Smooth muscle cell (in vitro differentiated cells): ENCODE results near the gene LMNTD1. TPM values are rescaled to one million over a fixed set of nuclear protein-coding genes. Genes with fewer than 3 reads are reported as not detected.

ENCODE experiments used
- DNase-seq: peaks from one replicate; lab custom pipeline; 2025; ENCODE audit not compliant: unreplicated experiment; lab: John Stamatoyannopoulos, UW
- H2AFZ ChIP-seq: fragments of 200-600 bp; sonication (generic); 2 replicates; pipeline ENCODE4 v1.6.0; 2016; ENCODE audit warnings: antibody characterized with exemption, low read depth, mild to moderate bottlenecking
- H3F3A ChIP-seq: fragments of 200-600 bp; sonication (generic); 2 replicates; pipeline ENCODE4 v1.6.0; 2017; ENCODE audit warnings: antibody characterized with exemption, low read depth
- H3K27ac ChIP-seq: fragments of 200-600 bp; sonication (generic); 2 replicates; pipeline ENCODE4 v1.5.1; 2016; ENCODE audit warnings: low read depth, mild to moderate bottlenecking
- H3K27me3 ChIP-seq: fragments of 200-600 bp; sonication (generic); 2 replicates; pipeline ENCODE4 v1.6.1; 2016; ENCODE audit warnings: low read depth, mild to moderate bottlenecking
- H3K36me3 ChIP-seq: fragments of 200-600 bp; sonication (generic); 2 replicates; pipeline ENCODE4 v1.5.1; 2016; ENCODE audit warnings: low read depth
- H3K4me1 ChIP-seq: fragments of 200-600 bp; sonication (generic); 2 replicates; pipeline ENCODE4 v1.5.1; 2016; ENCODE audit warnings: low read depth
- H3K4me2 ChIP-seq: fragments of 200-600 bp; sonication (generic); 2 replicates; pipeline ENCODE4 v1.6.0; 2016; ENCODE audit warnings: mild to moderate bottlenecking
- H3K4me3 ChIP-seq: fragments of 200-600 bp; sonication (generic); 2 replicates; pipeline ENCODE4 v1.5.1; 2016; ENCODE audit warnings: mild to moderate bottlenecking
- H3K79me2 ChIP-seq: fragments of 200-600 bp; sonication (generic); 2 replicates; pipeline ENCODE4 v1.6.0; 2016; ENCODE audit warnings: low read depth, mild to moderate bottlenecking
- H3K9ac ChIP-seq: fragments of 200-600 bp; sonication (generic); 2 replicates; pipeline ENCODE4 v1.6.0; 2016; ENCODE audit warnings: low read depth
- H3K9me3 ChIP-seq: fragments of 200-600 bp; sonication (generic); replicated peaks from 2 replicates; pipeline ENCODE4 v1.5.1; 2016; ENCODE audit warnings: low read depth
- H4K20me1 ChIP-seq: fragments of 200-600 bp; sonication (generic); 2 replicates; pipeline ENCODE4 v1.6.0; 2016; ENCODE audit warnings: low read depth
- WGBS: methylation state at CpG from one replicate; pipeline ENCODE4 v1.1.7; 2016; ENCODE audit warnings: low lambda C conversion rate; 5-methylcytosine and 5-hydroxymethylcytosine counted together
- polyA plus RNA-seq: library from polyadenylated mRNA; unstranded; fragments of >200 nt; fragmentation: Nextera tagmentation; extraction: Ambion mirVana; gene quantifications from 2 replicates; pipeline ENCODE4 v1.2.1, GENCODE V29; 2016
- total RNA-seq: library from RNA; depleted of rRNA; stranded (reverse); fragments of >200 nt; gene quantifications from 2 replicates; pipeline ENCODE4 v1.2.3, GENCODE V29; 2014
- TF ChIP-seq, protein P1 (sequence below): fragments of 200-600 bp; sonication (generic); IDR thresholded peaks from 2 replicates; pipeline ENCODE4 v1.5.1; 2017; ENCODE audit warnings: borderline replicate concordance, mild to moderate bottlenecking, antibody characterized with exemption; ENCODE audit not compliant: insufficient read depth, poor library complexity, severe bottlenecking

Gene LMNTD1
- total and polyA plus RNA-seq, 2 experiments from 2014 or later: not detected

DNA sequence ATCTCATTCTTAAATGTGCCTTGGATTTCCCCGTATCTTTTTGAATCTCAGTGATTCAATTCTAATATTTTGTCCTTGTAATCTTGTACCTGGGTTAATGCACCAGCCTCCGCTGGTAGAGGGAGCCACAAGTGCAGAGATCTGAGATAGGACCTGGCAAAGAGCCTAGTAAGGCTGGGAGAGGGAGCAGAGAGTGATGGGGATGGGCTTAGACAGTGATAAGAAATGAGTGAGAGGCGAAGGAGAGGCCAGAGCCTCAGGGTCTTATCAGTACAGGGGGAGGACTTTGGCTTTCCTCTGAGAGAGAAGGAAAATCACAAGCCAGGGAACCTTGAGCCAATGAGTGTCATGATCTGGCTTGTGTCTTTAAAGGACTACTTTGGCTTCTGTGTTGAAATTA, 30.5 kb upstream of the LMNTD1 start:
- H3K4me2 ChIP-seq: no peak overlapping the region
- no peak overlapping the region for H3K27ac ChIP-seq
- H3K9me3 ChIP-seq: no peaks in the 10 kb centered on the region
- no peaks in the 10 kb centered on the region for H3K27me3 ChIP-seq
- H3K9ac ChIP-seq: no peak overlapping the region
- H2AFZ ChIP-seq: no peak overlapping the region
- no peaks in the 10 kb centered on the region for H3K79me2 ChIP-seq
- TF ChIP-seq, protein P1, sequence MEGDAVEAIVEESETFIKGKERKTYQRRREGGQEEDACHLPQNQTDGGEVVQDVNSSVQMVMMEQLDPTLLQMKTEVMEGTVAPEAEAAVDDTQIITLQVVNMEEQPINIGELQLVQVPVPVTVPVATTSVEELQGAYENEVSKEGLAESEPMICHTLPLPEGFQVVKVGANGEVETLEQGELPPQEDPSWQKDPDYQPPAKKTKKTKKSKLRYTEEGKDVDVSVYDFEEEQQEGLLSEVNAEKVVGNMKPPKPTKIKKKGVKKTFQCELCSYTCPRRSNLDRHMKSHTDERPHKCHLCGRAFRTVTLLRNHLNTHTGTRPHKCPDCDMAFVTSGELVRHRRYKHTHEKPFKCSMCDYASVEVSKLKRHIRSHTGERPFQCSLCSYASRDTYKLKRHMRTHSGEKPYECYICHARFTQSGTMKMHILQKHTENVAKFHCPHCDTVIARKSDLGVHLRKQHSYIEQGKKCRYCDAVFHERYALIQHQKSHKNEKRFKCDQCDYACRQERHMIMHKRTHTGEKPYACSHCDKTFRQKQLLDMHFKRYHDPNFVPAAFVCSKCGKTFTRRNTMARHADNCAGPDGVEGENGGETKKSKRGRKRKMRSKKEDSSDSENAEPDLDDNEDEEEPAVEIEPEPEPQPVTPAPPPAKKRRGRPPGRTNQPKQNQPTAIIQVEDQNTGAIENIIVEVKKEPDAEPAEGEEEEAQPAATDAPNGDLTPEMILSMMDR: no peak
- H4K20me1 ChIP-seq: no peaks in the 10 kb centered on the region
- 49% methylated on average over 3 of the region's 3 CpGs for WGBS
- H3K4me1 ChIP-seq: no peaks in the 10 kb centered on the region
- H3K36me3 ChIP-seq: no peaks in the 10 kb centered on the region
- H3K4me3 ChIP-seq: no peak overlapping the region
- DNase-seq: no peak
- H3F3A ChIP-seq: no peaks in the 10 kb centered on the region

DNA sequence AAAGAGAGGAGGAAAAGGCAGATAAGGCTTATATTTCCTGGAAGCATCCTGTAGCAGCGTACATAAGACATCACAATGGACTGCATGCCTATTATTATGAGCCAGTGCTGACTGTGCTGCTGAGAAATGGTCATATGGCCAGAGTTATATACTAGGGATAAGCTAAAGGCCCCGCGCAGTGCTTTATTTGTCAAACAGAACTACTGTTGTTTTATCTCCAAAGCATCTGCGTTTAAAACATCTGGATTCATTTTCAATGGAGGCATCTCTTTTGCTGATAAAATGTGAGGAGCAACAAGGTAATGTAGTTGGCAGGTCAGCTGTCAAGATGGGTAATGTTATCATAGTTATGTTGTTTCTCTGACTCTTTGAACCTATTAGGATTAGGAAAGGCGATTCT, 28.0 kb upstream of the LMNTD1 start:
- Histone ChIP-seq H3K4me2 (no peak overlapping the region), H2AFZ (no peak overlapping the region), H3K4me3 (no peak overlapping the region), H3K9ac (no peak overlapping the region), H3K36me3 (no peaks in the 10 kb centered on the region), H3K27ac (no peak overlapping the region), H4K20me1 (no peaks in the 10 kb centered on the region), H3K79me2 (no peaks in the 10 kb centered on the region), H3K27me3 (no peaks in the 10 kb centered on the region), H3K9me3 (no peaks in the 10 kb centered on the region), H3K4me1 (no peaks in the 10 kb centered on the region), H3F3A (no peaks in the 10 kb centered on the region)
- DNase-seq: no peak
- 94% methylated on average over 5 of the region's 5 CpGs for WGBS
- TF ChIP-seq, protein P1: no peak

DNA sequence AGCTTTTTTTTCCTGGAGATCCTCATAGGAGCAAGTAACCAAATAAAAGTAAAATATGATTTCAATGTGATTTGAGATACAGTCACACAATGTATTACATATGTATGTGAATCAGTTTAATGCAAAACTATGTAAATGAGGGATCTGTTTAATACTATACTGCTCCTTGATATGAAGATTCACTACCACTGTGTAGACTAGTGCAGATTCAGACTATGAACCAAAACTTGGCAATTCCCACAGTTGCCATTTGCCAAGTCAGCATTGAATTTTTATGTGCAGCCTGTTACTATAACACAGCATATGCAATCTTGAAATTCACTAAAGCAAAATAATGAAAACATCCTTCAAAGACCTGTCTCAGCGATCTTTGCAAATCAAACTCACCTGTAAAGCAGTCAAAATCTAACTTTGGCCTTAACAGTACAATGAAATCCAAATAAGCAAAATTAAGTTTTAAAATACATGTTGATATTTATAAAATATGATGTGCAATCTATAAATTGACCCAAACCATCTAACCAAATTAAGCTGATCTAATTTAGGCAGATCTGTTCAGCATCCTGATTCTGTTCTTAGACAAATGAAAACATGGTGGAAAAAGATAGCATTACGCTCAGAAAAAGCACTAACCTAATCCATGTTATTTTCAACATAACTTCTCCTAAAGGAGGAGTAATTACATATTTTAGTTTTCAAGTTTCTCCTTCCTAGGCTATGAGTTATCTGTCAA, 25.5 kb upstream of the LMNTD1 start:
- H3K9ac ChIP-seq: no peak overlapping the region
- no peaks in the 10 kb centered on the region for H4K20me1 ChIP-seq

More for the DNA sequence above, 25.5 kb upstream of the LMNTD1 start:
- no peaks in the 10 kb centered on the region for H3K9me3 ChIP-seq
- 91% methylated on average over 2 of the region's 2 CpGs for WGBS
- no peak overlapping the region for H2AFZ ChIP-seq
- H3K79me2 ChIP-seq: no peaks in the 10 kb centered on the region
- H3K27me3 ChIP-seq: no peaks in the 10 kb centered on the region
- TF ChIP-seq, protein P1: no peak
- H3F3A ChIP-seq: no peaks in the 10 kb centered on the region
- no peak overlapping the region for H3K27ac ChIP-seq
- no peaks in the 10 kb centered on the region for H3K36me3 ChIP-seq
- no peak overlapping the region for H3K4me3 ChIP-seq
- no peak overlapping the region for H3K4me2 ChIP-seq
- no peak for DNase-seq
- no peaks in the 10 kb centered on the region for H3K4me1 ChIP-seq
